ENCODE data around the gene OLR1. TPM values are rescaled to one million over a fixed set of nuclear protein-coding genes. Genes with fewer than 3 reads are reported as not detected.
A peak's percentile ranks its signal among the peaks of the same experiment; 100 is the strongest.

The OLR1 gene
- total and polyA plus RNA-seq, 2 donors (not counting 1 experiment from before 2014, with no cell fraction given) = not detected

GRCh38 chr12:10128687-10129086, 43.2 kb downstream of the OLR1 start:
- H3K9ac ChIP-seq (ENCODE audit: low read length) = no peak overlapping the region
- peaks cover 14% of the 10 kb centered on the region for H3K4me1 Mint-ChIP-seq
- H3K79me2 ChIP-seq (ENCODE audit: control insufficient read depth, insufficient read depth, low read length) = no peaks in the 10 kb centered on the region
- H3K27ac ChIP-seq (ENCODE audit: low read length in 2 of 2) = no peak overlapping the region
- ChIA-PET POLR2A (no interaction called here), CTCF (interaction anchor here (2.7 kb wide), 1 partner anchor 24 kb away, joined by 8 read pairs; no protein-coding TSS in a partner anchor)
- H3K4me3 ChIP-seq (ENCODE audit: control extremely low read depth in 1 of 5, extremely low read depth in 1 of 5, insufficient read depth in 1 of 5, low read depth in 2 of 5, low read length in 4 of 5) = peak overlapping the region in 1 of 5 experiments; percentile 71
- H3K27me3 Mint-ChIP-seq = peaks cover 62% of the 10 kb centered on the region
- no peak for TF ChIP-seq CTCF (IDR thresholded peaks at IDR 0.05)
- TF ChIP-seq EZH2 (IDR thresholded peaks at IDR 0.05; ENCODE audit: borderline replicate concordance, insufficient read depth, low read depth, low read length, poor library complexity, severe bottlenecking) = no peak
- intact Hi-C loops (cut with micrococcal nuclease) = loop anchor here (10.0 kb wide), 1 partner anchor 94 kb away; the partner anchor contains the start of gene CLEC9A
- no peaks in the 10 kb centered on the region for H3K9me3 Mint-ChIP-seq (ENCODE audit: insufficient read depth)
- WGBS (ENCODE audit: insufficient coverage) = no CpG with 5 or more reads among the region's 5 CpGs
- no peaks in the 10 kb centered on the region for H4K20me1 ChIP-seq (ENCODE audit: control insufficient read depth, insufficient read depth, low read length, poor library complexity, severe bottlenecking)
- no peak overlapping the region for H2AFZ ChIP-seq (ENCODE audit: insufficient read depth, low read depth, low read length, poor library complexity, severe bottlenecking)
- H3K9me3 ChIP-seq (ENCODE audit: control extremely low read depth in 1 of 3, control insufficient read depth in 2 of 3, insufficient read depth in 1 of 3, low read length in 2 of 3) = peaks cover 0 to 4% (median 0%) of the 10 kb centered on the region in 3 donors
- H3K36me3 ChIP-seq (replicated peaks in 1 of 2; ENCODE audit: control extremely low read depth in 1 of 2, control insufficient read depth in 1 of 2, extremely low read depth in 1 of 2, insufficient read depth in 2 of 2, low read length in 1 of 2) = no peaks in the 10 kb centered on the region
- no peak overlapping the region for H3K27ac Mint-ChIP-seq
- peaks cover 7 to 17% of the 10 kb centered on the region in 2 donors for H3K4me1 ChIP-seq (ENCODE audit: control insufficient read depth in 2 of 2, insufficient read depth in 2 of 2, low read length in 2 of 2)
- DNase-seq (no peak), ATAC-seq (ENCODE audit: low read depth) (no peak)
- H3K4me3 Mint-ChIP-seq = no peak overlapping the region
- H3K4me2 ChIP-seq (replicated peaks; ENCODE audit: low read depth, low read length, poor library complexity, severe bottlenecking) = no peak overlapping the region
- peaks cover 0 to 40% (median 28%) of the 10 kb centered on the region in 4 experiments for H3K27me3 ChIP-seq (replicated peaks in 1 of 4; ENCODE audit: control extremely low read depth in 1 of 4, control insufficient read depth in 3 of 4, insufficient read depth in 4 of 4, low read length in 3 of 4)

- Histone ChIP-seq H3K4me3 (ENCODE audit: control extremely low read depth in 1 of 5, extremely low read depth in 1 of 5, insufficient read depth in 1 of 5, low read depth in 2 of 5, low read length in 4 of 5) (no peak overlapping the region), H3K27ac (ENCODE audit: low read length in 2 of 2) (no peak overlapping the region), H3K9me3 (ENCODE audit: control extremely low read depth in 1 of 3, control insufficient read depth in 2 of 3, insufficient read depth in 1 of 3, low read length in 2 of 3) (no peaks in the 10 kb centered on the region), H4K20me1 (ENCODE audit: control insufficient read depth, insufficient read depth, low read length, poor library complexity, severe bottlenecking) (no peaks in the 10 kb centered on the region), H3K4me1 (ENCODE audit: control insufficient read depth in 2 of 2, insufficient read depth in 2 of 2, low read length in 2 of 2) (peaks cover 7 to 17% of the 10 kb centered on the region in 2 donors), H3K27me3 (replicated peaks in 1 of 4; ENCODE audit: control extremely low read depth in 1 of 4, control insufficient read depth in 3 of 4, insufficient read depth in 4 of 4, low read length in 3 of 4) (peaks cover 0 to 37% (median 22%) of the 10 kb centered on the region in 4 experiments), H3K79me2 (ENCODE audit: control insufficient read depth, insufficient read depth, low read length) (no peaks in the 10 kb centered on the region), H3K9ac (ENCODE audit: low read length) (no peak overlapping the region), H3K4me2 (replicated peaks; ENCODE audit: low read depth, low read length, poor library complexity, severe bottlenecking) (no peak overlapping the region), H2AFZ (ENCODE audit: insufficient read depth, low read depth, low read length, poor library complexity, severe bottlenecking) (no peak overlapping the region), H3K36me3 (replicated peaks in 1 of 2; ENCODE audit: control extremely low read depth in 1 of 2, control insufficient read depth in 1 of 2, extremely low read depth in 1 of 2, insufficient read depth in 2 of 2, low read length in 1 of 2) (no peaks in the 10 kb centered on the region)
- DNase-seq (no peak), ATAC-seq (ENCODE audit: low read depth) (no peak)
- intact Hi-C loops (cut with micrococcal nuclease) = loop anchor here (10.0 kb wide), 1 partner anchor 92 kb away; the partner anchor contains the start of gene CLEC9A
- Mint-ChIP-seq H3K4me3 (no peak overlapping the region), H3K27me3 (peaks cover 46% of the 10 kb centered on the region), H3K9me3 (ENCODE audit: insufficient read depth) (no peaks in the 10 kb centered on the region), H3K4me1 (peaks cover 14% of the 10 kb centered on the region), H3K27ac (no peak overlapping the region)
- ChIA-PET CTCF (interaction anchor here (1.1 kb wide), 1 partner anchor 27 kb away, joined by 4 read pairs; no protein-coding TSS in a partner anchor), POLR2A (no interaction called here)
- no CpG with 5 or more reads among the region's 1 CpG for WGBS (ENCODE audit: insufficient coverage)
- no peak for TF ChIP-seq CTCF (IDR thresholded peaks at IDR 0.05)
Measured at GRCh38 chr12:10126413-10126812, 45.5 kb downstream of the OLR1 start.
